HG03196 (cell line): ENCODE data around the gene GNA12.
"Not testable (repeated sequence)": the region's sequence is repeated elsewhere in the genome, so short reads cannot be mapped to it uniquely, and the experiment has no call there.

Source experiments
- ATAC-seq: cut with Tn5 transposase; IDR thresholded peaks from one replicate; pipeline ENCODE4 v1.9.1; 2021; ENCODE audit not compliant: unreplicated experiment

GNA12 gene

GRCh38 chr7:2864999-2865670 lies 21.0 kb upstream of the GNA12 start:
- no peak for ATAC-seq

- ATAC-seq = no peak
Measured at GRCh38 chr7:2864204-2864985, 20.3 kb upstream of the GNA12 start.

- peak; percentile 98 for ATAC-seq
Measured at GRCh38 chr7:2863461-2864066, 19.5 kb upstream of the GNA12 start.

GRCh38 chr7:2862831-2863361 lies 18.8 kb upstream of the GNA12 start:
- no peak for ATAC-seq

GRCh38 chr7:2861509-2861908 lies 17.4 kb upstream of the GNA12 start:
- ATAC-seq = no peak

GRCh38 chr7:2860627-2861133 lies 16.6 kb upstream of the GNA12 start:
- ATAC-seq = no peak

GRCh38 chr7:2859952-2860351 lies 15.8 kb upstream of the GNA12 start:
- ATAC-seq = no peak

GRCh38 chr7:2858621-2859020 lies 14.5 kb upstream of the GNA12 start:
- no peak for ATAC-seq

- ATAC-seq = no peak
Measured at GRCh38 chr7:2856388-2857169, 12.5 kb upstream of the GNA12 start.

GRCh38 chr7:2855386-2855785 lies 11.3 kb upstream of the GNA12 start:
- ATAC-seq = no peak

- ATAC-seq = not testable (repeated sequence)
Measured at GRCh38 chr7:2853552-2853951, 9.4 kb upstream of the GNA12 start.

GRCh38 chr7:2853147-2853546 lies 9.0 kb upstream of the GNA12 start:
- ATAC-seq = no peak

- no peak for ATAC-seq
Measured at GRCh38 chr7:2851497-2851896, 7.4 kb upstream of the GNA12 start.

- ATAC-seq = no peak
Measured at GRCh38 chr7:2849941-2850766, 6.0 kb upstream of the GNA12 start.

GRCh38 chr7:2845034-2845592 lies 1.0 kb upstream of the GNA12 start:
- ATAC-seq = no peak

GRCh38 chr7:2843711-2844152 lies 376 bp downstream of the GNA12 start:
- ATAC-seq = no peak

- no peak for ATAC-seq
Measured at GRCh38 chr7:2843191-2843685, 870 bp downstream of the GNA12 start.

GRCh38 chr7:2841907-2842306 lies 2.2 kb downstream of the GNA12 start:
- no peak for ATAC-seq

- ATAC-seq = no peak
Measured at GRCh38 chr7:2840458-2840857, 3.6 kb downstream of the GNA12 start.
